A549 (cell line): ENCODE results near the gene TNNI3.

Source experiments
- CTCF ChIP-seq: fragments of >200 bp; sonication (Bioruptor Twin); formaldehyde crosslinking; IDR thresholded peaks from 3 replicates; pipeline ENCODE4 v1.5.1; 2016
- ELK1 ChIP-seq: fragments of 150-350 bp; IDR thresholded peaks from 2 replicates; pipeline ENCODE4 v1.6.1; 2014; ENCODE audit warnings: low read depth, mild to moderate bottlenecking, low read length
- EP300 ChIP-seq, 2 experiments: fragments of >200 bp; sonication (Bioruptor Twin); formaldehyde crosslinking; IDR thresholded peaks; 2 replicates in 1 of 2; 3 replicates in 1 of 2; pipeline ENCODE4 v1.6.1; 2016 to 2017
- JUN ChIP-seq, 2 experiments: fragments of >200 bp; sonication (Bioruptor Twin); formaldehyde crosslinking; IDR thresholded peaks; 2 replicates in 1 of 2; 3 replicates in 1 of 2; pipeline ENCODE4 v1.6.1; 2016 to 2017
- KDM1A ChIP-seq: fragments of 200-600 bp; sonication (generic); IDR thresholded peaks from 2 replicates; pipeline ENCODE4 v1.6.1; 2016; ENCODE audit warnings: low read depth, mild to moderate bottlenecking
- MAFK ChIP-seq: fragments of 450-650 bp; IDR thresholded peaks from 2 replicates; pipeline ENCODE4 v1.6.1; 2014; ENCODE audit not compliant: partially characterized antibody
- NR3C1 ChIP-seq: fragments of >200 bp; sonication (Bioruptor Twin); formaldehyde crosslinking; IDR thresholded peaks from 3 replicates; pipeline ENCODE4 v1.6.1; 2017
- POLR2A ChIP-seq: IDR thresholded peaks from 2 replicates; pipeline ENCODE4 v1.6.1; 2012; ENCODE audit warnings: mild to moderate bottlenecking, low read length
- POLR2AphosphoS2 ChIP-seq: conservative IDR thresholded peaks from 2 replicates; pipeline ENCODE4 v1.6.1; 2012; ENCODE audit warnings: low read length, improper control_type of control experiment, inconsistent platforms
- RCOR1 ChIP-seq: fragments of 150-350 bp; IDR thresholded peaks from 2 replicates; pipeline ENCODE4 v1.6.1; 2014; ENCODE audit warnings: antibody characterized with exemption, low read length, low read depth
- TF ChIP-seq, protein P1 (sequence below): IDR thresholded peaks from 2 replicates; pipeline ENCODE4 v1.6.1; 2012
- TF ChIP-seq, protein P2 (sequence below): fragments of 450-650 bp; IDR thresholded peaks from 2 replicates; pipeline ENCODE4 v1.6.1; 2014; ENCODE audit warnings: antibody characterized with exemption

DNA sequence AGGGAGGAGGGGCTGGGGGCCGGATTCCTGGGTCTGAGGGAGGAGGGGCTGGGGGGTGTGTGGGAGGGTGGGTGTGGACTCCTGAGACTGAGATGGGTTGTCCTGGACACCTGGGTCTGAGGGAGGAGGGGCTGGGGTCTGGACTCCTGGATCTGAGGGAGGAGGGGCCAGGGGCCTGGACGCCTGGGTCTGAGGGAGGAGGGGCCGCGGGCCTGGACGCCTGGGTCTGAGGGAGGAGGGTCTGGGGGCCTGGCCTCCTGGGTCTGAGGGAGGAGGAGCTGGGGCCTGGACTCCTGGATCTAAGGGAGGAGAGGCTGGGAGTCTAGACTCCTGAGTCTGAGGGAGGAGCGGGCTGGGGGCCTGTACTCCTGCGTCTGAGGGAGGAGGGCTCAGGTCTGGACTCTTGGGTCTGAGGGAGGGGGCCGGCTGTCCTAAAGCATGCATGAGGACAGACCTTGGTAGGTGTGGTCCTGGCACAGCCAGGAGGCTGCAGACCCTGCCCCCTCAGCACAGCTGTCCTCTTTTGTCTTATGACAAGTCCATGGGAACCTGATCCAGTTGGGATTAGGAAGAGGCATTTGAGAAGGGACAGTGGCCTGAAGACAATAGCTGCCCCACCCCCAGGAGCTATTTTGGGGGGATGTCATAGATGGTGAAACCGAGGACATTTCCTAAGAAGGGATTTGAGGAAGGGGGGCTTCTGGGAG is 9.8 kb downstream of the TNNI3 start:
- TF ChIP-seq POLR2A (no peak), CTCF (no peak), NR3C1 (no peak), EP300 (IDR thresholded peaks at IDR 0.05) (no peak), RCOR1 (no peak), POLR2AphosphoS2 (no peak), MAFK (no peak), JUN (IDR thresholded peaks at IDR 0.05) (no peak), ELK1 (no peak), KDM1A (no peak)
- TF ChIP-seq, protein P1, sequence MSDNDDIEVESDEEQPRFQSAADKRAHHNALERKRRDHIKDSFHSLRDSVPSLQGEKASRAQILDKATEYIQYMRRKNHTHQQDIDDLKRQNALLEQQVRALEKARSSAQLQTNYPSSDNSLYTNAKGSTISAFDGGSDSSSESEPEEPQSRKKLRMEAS, result no peak
- TF ChIP-seq, protein P2, sequence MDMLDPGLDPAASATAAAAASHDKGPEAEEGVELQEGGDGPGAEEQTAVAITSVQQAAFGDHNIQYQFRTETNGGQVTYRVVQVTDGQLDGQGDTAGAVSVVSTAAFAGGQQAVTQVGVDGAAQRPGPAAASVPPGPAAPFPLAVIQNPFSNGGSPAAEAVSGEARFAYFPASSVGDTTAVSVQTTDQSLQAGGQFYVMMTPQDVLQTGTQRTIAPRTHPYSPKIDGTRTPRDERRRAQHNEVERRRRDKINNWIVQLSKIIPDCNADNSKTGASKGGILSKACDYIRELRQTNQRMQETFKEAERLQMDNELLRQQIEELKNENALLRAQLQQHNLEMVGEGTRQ, result no peak
